Calu3 (cell line): Measurements from ENCODE around the gene CELF4. TPM values are rescaled to one million over a fixed set of nuclear protein-coding genes. Genes with fewer than 3 reads are reported as not detected.

Experiments used
- BruUV-seq: library from RNA; stranded (reverse); fragments of 400-500 nt; replicated peaks from 2 replicates; lab custom pipeline; 2021; lab: Mats Ljungman, UMichigan
- CTCF ChIA-PET: fragments of 300-600 bp; sonication (Branson Sonifier 250); formaldehyde crosslinking; loops from one replicate; lab custom pipeline; 2022; ENCODE audit warnings: antibody characterized with exemption; lab: Charles Lee
- DNase-seq: peaks from one replicate; pipeline ENCODE4 v3.0.0; 2022
- H3K27ac Mint-ChIP-seq: one replicate; pipeline ENCODE4 v1.8.0; 2022; ENCODE audit warnings: mixed read lengths; ENCODE audit not compliant: unreplicated experiment
- H3K27me3 Mint-ChIP-seq: one replicate; pipeline ENCODE4 v1.8.0; 2022; ENCODE audit warnings: mixed read lengths; ENCODE audit not compliant: unreplicated experiment
- H3K36me3 Mint-ChIP-seq: one replicate; pipeline ENCODE4 v1.8.0; 2022; ENCODE audit warnings: mild to moderate bottlenecking, moderate library complexity, mixed read lengths; ENCODE audit not compliant: insufficient read depth, unreplicated experiment
- H3K4me1 Mint-ChIP-seq: one replicate; pipeline ENCODE4 v1.8.0; 2022; ENCODE audit warnings: mild to moderate bottlenecking, low read depth, mixed read lengths; ENCODE audit not compliant: unreplicated experiment
- H3K4me3 Mint-ChIP-seq: one replicate; pipeline ENCODE4 v1.8.0; 2022; ENCODE audit warnings: mild to moderate bottlenecking, low read depth, moderate library complexity, mixed read lengths; ENCODE audit not compliant: unreplicated experiment
- H3K9me3 Mint-ChIP-seq: one replicate; pipeline ENCODE4 v1.8.0; 2022; ENCODE audit warnings: low read depth, mixed read lengths; ENCODE audit not compliant: unreplicated experiment
- intact Hi-C: fragments of 100-400 bp; cut with micrococcal nuclease; formaldehyde crosslinking; loops from one replicate; pipeline ENCODE4 v1.10.0; 2022; ENCODE audit not compliant: unreplicated experiment
- total RNA-seq: library from RNA; stranded (reverse); gene quantifications from 2 replicates; pipeline ENCODE4 v1.2.3, GENCODE V29; 2022
- TF ChIP-seq, protein P1 (sequence below): fragments of 200-600 bp; IDR thresholded peaks from one replicate; pipeline ENCODE4 v1.8.0; 2022; ENCODE audit warnings: antibody characterized with exemption; ENCODE audit not compliant: unreplicated experiment

Gene CELF4
- total RNA-seq, 1 experiment from 2014 or later, result 7.8 TPM

DNA sequence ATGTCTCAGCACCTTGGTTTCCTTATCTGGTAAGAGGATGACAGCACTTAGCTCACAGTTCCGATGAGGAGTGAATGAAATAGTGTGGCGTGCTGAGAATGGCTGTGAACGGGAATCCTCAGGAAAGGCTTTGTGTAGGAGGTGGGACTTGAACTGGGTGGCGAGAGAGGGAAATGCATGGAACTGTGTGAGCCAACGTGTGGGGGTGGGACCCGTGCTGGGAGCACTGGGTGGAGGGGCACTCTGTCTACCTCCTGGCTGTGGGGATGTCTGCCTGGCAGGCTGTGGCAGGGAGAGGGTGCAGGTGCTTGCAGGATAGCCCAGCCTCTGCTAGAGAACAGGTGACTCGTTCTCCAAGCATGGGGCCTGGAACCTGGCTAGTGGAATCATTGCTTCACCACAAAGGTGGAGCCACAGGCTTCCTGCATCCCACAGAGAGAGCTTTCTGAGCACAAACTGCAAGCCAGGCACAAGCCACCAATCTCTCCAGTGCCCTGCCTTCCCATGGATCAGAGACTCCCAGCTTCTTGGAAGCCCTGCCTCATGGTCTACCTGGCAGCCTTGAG is 145.2 kb downstream of the CELF4 start:
- no TSS peak for BruUV-seq
- no peaks in the 10 kb centered on the region for H3K27me3 Mint-ChIP-seq
- H3K4me1 Mint-ChIP-seq, result no peaks in the 10 kb centered on the region
- CTCF ChIA-PET, result no interaction called here
- intact Hi-C loops, result no loop called here
- no peaks in the 10 kb centered on the region for H3K36me3 Mint-ChIP-seq
- no peak for DNase-seq
- TF ChIP-seq, protein P1, sequence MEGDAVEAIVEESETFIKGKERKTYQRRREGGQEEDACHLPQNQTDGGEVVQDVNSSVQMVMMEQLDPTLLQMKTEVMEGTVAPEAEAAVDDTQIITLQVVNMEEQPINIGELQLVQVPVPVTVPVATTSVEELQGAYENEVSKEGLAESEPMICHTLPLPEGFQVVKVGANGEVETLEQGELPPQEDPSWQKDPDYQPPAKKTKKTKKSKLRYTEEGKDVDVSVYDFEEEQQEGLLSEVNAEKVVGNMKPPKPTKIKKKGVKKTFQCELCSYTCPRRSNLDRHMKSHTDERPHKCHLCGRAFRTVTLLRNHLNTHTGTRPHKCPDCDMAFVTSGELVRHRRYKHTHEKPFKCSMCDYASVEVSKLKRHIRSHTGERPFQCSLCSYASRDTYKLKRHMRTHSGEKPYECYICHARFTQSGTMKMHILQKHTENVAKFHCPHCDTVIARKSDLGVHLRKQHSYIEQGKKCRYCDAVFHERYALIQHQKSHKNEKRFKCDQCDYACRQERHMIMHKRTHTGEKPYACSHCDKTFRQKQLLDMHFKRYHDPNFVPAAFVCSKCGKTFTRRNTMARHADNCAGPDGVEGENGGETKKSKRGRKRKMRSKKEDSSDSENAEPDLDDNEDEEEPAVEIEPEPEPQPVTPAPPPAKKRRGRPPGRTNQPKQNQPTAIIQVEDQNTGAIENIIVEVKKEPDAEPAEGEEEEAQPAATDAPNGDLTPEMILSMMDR, result no peak
- H3K9me3 Mint-ChIP-seq, result no peaks in the 10 kb centered on the region
- H3K27ac Mint-ChIP-seq, result no peak overlapping the region
- H3K4me3 Mint-ChIP-seq, result no peak overlapping the region

DNA sequence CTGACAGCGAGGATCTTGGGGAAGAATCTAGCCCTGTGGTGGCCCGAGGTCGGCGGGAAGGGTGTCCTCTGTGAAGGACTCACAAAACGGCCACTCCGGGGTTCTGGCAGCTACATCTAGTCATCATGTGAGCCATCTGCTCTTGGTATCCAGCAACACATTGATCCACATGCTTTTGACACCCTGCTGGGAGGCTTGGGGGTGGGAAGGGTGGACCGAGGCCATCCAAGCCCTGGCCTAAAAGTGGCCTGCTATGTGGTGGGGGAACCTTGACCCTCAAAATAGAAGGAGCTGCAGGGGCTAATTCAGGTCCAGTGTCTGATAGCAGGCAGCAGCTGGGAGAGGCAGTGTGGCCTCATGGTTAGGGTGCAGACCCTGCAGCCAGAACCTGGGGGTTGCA is 145.7 kb downstream of the CELF4 start:
- H3K9me3 Mint-ChIP-seq, result no peaks in the 10 kb centered on the region
- no peak overlapping the region for H3K27ac Mint-ChIP-seq
- no peaks in the 10 kb centered on the region for H3K36me3 Mint-ChIP-seq
- H3K4me1 Mint-ChIP-seq, result no peaks in the 10 kb centered on the region
- no peaks in the 10 kb centered on the region for H3K27me3 Mint-ChIP-seq
- CTCF ChIA-PET, result no interaction called here
- no peak for DNase-seq
- no TSS peak for BruUV-seq
- intact Hi-C loops, result no loop called here
- no peak overlapping the region for H3K4me3 Mint-ChIP-seq
- TF ChIP-seq, protein P1, result no peak

DNA sequence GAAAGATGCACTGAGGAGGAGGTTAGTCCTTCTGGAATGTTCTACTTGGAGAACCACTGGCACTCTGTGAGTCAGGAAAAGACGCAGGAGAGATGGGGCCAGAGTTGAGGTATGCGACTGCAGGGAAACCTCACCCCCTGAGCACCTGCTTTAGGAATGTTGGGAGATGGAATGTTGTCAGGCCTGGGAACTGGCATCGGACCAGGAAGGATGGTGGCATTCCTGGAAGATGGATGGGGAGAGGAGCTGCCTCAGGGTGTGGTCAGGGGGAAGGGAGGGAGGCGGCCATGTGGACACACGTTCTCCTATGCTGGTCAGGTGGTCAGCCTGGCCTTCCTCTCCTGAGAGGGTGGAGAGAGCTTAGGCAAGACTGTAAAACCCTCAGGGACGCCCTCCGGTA is 146.3 kb downstream of the CELF4 start:
- no TSS peak for BruUV-seq
- Mint-ChIP-seq H3K4me1 (no peaks in the 10 kb centered on the region), H3K27me3 (no peaks in the 10 kb centered on the region), H3K9me3 (no peaks in the 10 kb centered on the region), H3K36me3 (no peaks in the 10 kb centered on the region), H3K27ac (no peak overlapping the region), H3K4me3 (no peak overlapping the region)
- intact Hi-C loops, result no loop called here
- no peak for DNase-seq
- TF ChIP-seq, protein P1, result no peak
- CTCF ChIA-PET, result no interaction called here

DNA sequence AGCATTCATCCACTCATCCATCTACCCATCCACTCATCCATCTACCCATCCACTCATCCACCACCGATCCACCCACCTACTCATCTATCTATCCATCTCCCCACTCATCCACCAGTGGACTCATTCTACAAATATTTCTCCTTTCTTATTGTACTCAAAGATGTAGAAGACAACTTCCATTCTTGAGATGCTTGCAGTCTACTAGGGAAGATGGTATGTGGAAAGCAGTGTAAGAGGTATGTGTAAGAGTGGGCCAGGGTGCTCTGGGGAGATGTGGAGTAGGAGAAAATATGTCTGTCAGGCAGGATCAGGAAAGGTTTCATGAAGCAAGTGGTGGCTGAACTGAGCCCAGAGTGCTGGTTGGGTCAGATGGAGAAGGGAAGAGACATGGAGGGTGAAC is 150.8 kb downstream of the CELF4 start:
- Mint-ChIP-seq H3K4me1 (no peaks in the 10 kb centered on the region), H3K4me3 (no peak overlapping the region), H3K27ac (no peak overlapping the region), H3K27me3 (peaks cover 3% of the 10 kb centered on the region), H3K9me3 (no peaks in the 10 kb centered on the region), H3K36me3 (no peaks in the 10 kb centered on the region)
- no TSS peak for BruUV-seq
- TF ChIP-seq, protein P1, result no peak
- no peak for DNase-seq
- intact Hi-C loops, result no loop called here
- CTCF ChIA-PET, result no interaction called here
